ENCODE results near the gene OR10R2. TPM values are rescaled to one million over a fixed set of nuclear protein-coding genes. Genes with fewer than 3 reads are reported as not detected.

Gene OR10R2
- total RNA-seq, 1 experiment from 2014 or later = not detected

GRCh38 chr1:158485455-158485854 lies 13.4 kb downstream of the OR10R2 start:
- BruUV-seq (replicated peaks) = no TSS peak
- H4K20me1 ChIP-seq (ENCODE audit: insufficient read depth) = no peaks in the 10 kb centered on the region
- H3K9me3 ChIP-seq (ENCODE audit: insufficient read depth, low read depth) = no peaks in the 10 kb centered on the region
- H3K4me1 ChIP-seq (replicated peaks; ENCODE audit: insufficient read depth) = no peaks in the 10 kb centered on the region
- H3K79me2 ChIP-seq (ENCODE audit: low read depth) = no peaks in the 10 kb centered on the region
- H3F3A ChIP-seq (ENCODE audit: insufficient read depth, low read depth) = no peaks in the 10 kb centered on the region
- H3K27me3 ChIP-seq (ENCODE audit: insufficient read depth, low read depth) = no peaks in the 10 kb centered on the region
- H2AFZ ChIP-seq = no peak overlapping the region
- no peak for DNase-seq
- H3K4me3 ChIP-seq = no peak overlapping the region
- CTCF ChIA-PET = no interaction called here
- no peak overlapping the region for H3K27ac ChIP-seq
- H3K36me3 ChIP-seq (ENCODE audit: low read depth) = no peaks in the 10 kb centered on the region
- intact Hi-C loops (cut with micrococcal nuclease; ENCODE audit: unreplicated experiment) = no loop called here
- TF ChIP-seq EZH2 (IDR thresholded peaks at IDR 0.05; ENCODE audit: low read depth) (no peak), CTCF (conservative IDR thresholded peaks at IDR 0.05) (no peak)
- H3K9me2 ChIP-seq (ENCODE audit: insufficient read depth) = no peaks in the 10 kb centered on the region
- H3K4me2 ChIP-seq = no peak overlapping the region
- POLR2A ChIA-PET (ENCODE audit: unreplicated experiment) = no interaction called here

GRCh38 chr1:158491316-158491715 lies 19.3 kb downstream of the OR10R2 start:
- intact Hi-C loops (cut with micrococcal nuclease; ENCODE audit: unreplicated experiment) = no loop called here
- no peaks in the 10 kb centered on the region for H3K9me3 ChIP-seq (ENCODE audit: insufficient read depth, low read depth)
- H3K36me3 ChIP-seq (ENCODE audit: low read depth) = no peaks in the 10 kb centered on the region
- no peaks in the 10 kb centered on the region for H3K79me2 ChIP-seq (ENCODE audit: low read depth)
- no peak overlapping the region for H3K4me2 ChIP-seq
- no peaks in the 10 kb centered on the region for H3F3A ChIP-seq (ENCODE audit: insufficient read depth, low read depth)
- TF ChIP-seq EZH2 (IDR thresholded peaks at IDR 0.05; ENCODE audit: low read depth) (no peak), CTCF (conservative IDR thresholded peaks at IDR 0.05) (no peak)
- H3K4me3 ChIP-seq = no peak overlapping the region
- H2AFZ ChIP-seq = no peak overlapping the region
- CTCF ChIA-PET = no interaction called here
- H3K27ac ChIP-seq = no peak overlapping the region
- BruUV-seq (replicated peaks) = no TSS peak
- no peaks in the 10 kb centered on the region for H3K27me3 ChIP-seq (ENCODE audit: insufficient read depth, low read depth)
- H4K20me1 ChIP-seq (ENCODE audit: insufficient read depth) = no peaks in the 10 kb centered on the region
- POLR2A ChIA-PET (ENCODE audit: unreplicated experiment) = no interaction called here
- no peaks in the 10 kb centered on the region for H3K4me1 ChIP-seq (replicated peaks; ENCODE audit: insufficient read depth)
- no peak for DNase-seq
- H3K9me2 ChIP-seq (ENCODE audit: insufficient read depth) = no peaks in the 10 kb centered on the region

GRCh38 chr1:158493054-158493453 lies 21.0 kb downstream of the OR10R2 start:
- H3K4me2 ChIP-seq = no peak overlapping the region
- no peaks in the 10 kb centered on the region for H3K9me2 ChIP-seq (ENCODE audit: insufficient read depth)
- no peak overlapping the region for H3K27ac ChIP-seq
- no peaks in the 10 kb centered on the region for H3F3A ChIP-seq (ENCODE audit: insufficient read depth, low read depth)
- no peaks in the 10 kb centered on the region for H3K27me3 ChIP-seq (ENCODE audit: insufficient read depth, low read depth)
- H3K36me3 ChIP-seq (ENCODE audit: low read depth) = no peaks in the 10 kb centered on the region
- no TSS peak for BruUV-seq (replicated peaks)
- POLR2A ChIA-PET (ENCODE audit: unreplicated experiment) = no interaction called here
- TF ChIP-seq EZH2 (IDR thresholded peaks at IDR 0.05; ENCODE audit: low read depth) = no peak
- no peak for TF ChIP-seq CTCF (conservative IDR thresholded peaks at IDR 0.05)
- CTCF ChIA-PET = no interaction called here
- H3K79me2 ChIP-seq (ENCODE audit: low read depth) = no peaks in the 10 kb centered on the region
- H3K4me1 ChIP-seq (replicated peaks; ENCODE audit: insufficient read depth) = no peaks in the 10 kb centered on the region
- H4K20me1 ChIP-seq (ENCODE audit: insufficient read depth) = no peaks in the 10 kb centered on the region
- no peak overlapping the region for H2AFZ ChIP-seq
- DNase-seq = no peak
- no peak overlapping the region for H3K4me3 ChIP-seq
- no peaks in the 10 kb centered on the region for H3K9me3 ChIP-seq (ENCODE audit: insufficient read depth, low read depth)
- intact Hi-C loops (cut with micrococcal nuclease; ENCODE audit: unreplicated experiment) = no loop called here

Data from PC-9 (cell line).